Heart left ventricle (tissue), 13 donors: ENCODE results near the gene GSTM3.

Source experiments
- POLR2A ChIP-seq, 2 donors: fragments of 450-650 bp; IDR thresholded peaks; one replicate each; pipeline ENCODE4 v1.6.1; 2017; ENCODE audit warnings: antibody characterized with exemption in 2 of 2, mild to moderate bottlenecking in 2 of 2, moderate library complexity in 2 of 2
- TF ChIP-seq, protein P1 (sequence below), 12 donors: fragments of 200-600 bp; sonication (generic) in 4 of 12; IDR thresholded peaks; one replicate each; pipeline versions ENCODE4 v1.5.0 to v1.8.0; 2018 to 2022; ENCODE audit warnings: antibody characterized with exemption in 12 of 12, mild to moderate bottlenecking in 5 of 12
- donor health status: ischemic (EF 13 %, LVEDD 7.1; RV severe dilation, severe dysfunction).
- donor health status: DM: no; HTN: yes; CAD: no.
- donor health status: DM: no; HTN: no; CAD: no.
- donor health status: ischemic (EF 25% LVEDD 6.9; RV normal size, moderate dysfunction).
- donor health status: ischemic (EF 25% LVEDD 5.7; RV mildly dilated, moderate dysfunction).
- donor health status: ischemic (EF 35%, LVEDD 5.7; RV mildly dilated, moderate dysfunction).
- donor health status: nonischemic (EF 11% LVEDD 7.7; RV severe dilation, severe dysfunction).
- donor health status: DM: yes; HTN: yes; CAD: no.
- donor health status: PGD.
- donor health status: ischemic (EF 29% LVEDD 5.4; RV normal size, mild dysfunction).
- donor health status: nonischemic (EF 23%, LVEDD 6.1; RV moderate dilation, normal function).

DNA sequence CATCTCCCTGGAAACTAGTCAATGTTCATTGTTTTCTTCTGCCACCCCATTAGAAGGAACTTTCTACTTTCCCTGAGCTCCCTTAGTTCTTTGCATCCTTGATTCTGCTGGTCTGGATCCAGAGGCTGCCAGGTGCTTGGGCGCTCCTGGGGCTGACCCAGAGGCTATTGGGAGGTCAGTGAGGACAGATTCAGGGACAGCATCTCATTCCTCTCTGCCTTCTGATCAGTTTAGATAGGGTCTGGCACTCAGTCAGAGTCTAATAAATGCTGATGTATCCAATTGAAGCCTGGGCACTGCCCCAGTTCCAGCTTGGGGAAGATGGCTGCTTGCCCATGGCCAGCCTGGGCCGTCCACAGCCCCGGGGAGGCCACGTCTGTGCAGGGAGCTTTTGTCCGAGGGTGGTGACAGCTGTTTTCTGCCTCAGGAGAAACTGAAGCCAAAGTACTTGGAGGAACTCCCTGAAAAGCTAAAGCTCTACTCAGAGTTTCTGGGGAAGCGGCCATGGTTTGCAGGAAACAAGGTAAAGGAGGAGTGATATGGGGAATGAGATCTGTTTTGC lies 50.9 kb downstream of the GSTM3 start:
- no peak for TF ChIP-seq POLR2A (IDR thresholded peaks at IDR 0.05)
- TF ChIP-seq, protein P1, sequence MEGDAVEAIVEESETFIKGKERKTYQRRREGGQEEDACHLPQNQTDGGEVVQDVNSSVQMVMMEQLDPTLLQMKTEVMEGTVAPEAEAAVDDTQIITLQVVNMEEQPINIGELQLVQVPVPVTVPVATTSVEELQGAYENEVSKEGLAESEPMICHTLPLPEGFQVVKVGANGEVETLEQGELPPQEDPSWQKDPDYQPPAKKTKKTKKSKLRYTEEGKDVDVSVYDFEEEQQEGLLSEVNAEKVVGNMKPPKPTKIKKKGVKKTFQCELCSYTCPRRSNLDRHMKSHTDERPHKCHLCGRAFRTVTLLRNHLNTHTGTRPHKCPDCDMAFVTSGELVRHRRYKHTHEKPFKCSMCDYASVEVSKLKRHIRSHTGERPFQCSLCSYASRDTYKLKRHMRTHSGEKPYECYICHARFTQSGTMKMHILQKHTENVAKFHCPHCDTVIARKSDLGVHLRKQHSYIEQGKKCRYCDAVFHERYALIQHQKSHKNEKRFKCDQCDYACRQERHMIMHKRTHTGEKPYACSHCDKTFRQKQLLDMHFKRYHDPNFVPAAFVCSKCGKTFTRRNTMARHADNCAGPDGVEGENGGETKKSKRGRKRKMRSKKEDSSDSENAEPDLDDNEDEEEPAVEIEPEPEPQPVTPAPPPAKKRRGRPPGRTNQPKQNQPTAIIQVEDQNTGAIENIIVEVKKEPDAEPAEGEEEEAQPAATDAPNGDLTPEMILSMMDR (IDR thresholded peaks at IDR 0.05): no peak
